Measurements from ENCODE around the gene USP36. TPM values are rescaled to one million over a fixed set of nuclear protein-coding genes. Genes with fewer than 3 reads are reported as not detected.

The USP36 gene
- total RNA-seq, 2 donors from 2014 or later, result 31.2 to 66.6 TPM

- Histone ChIP-seq H3K9me3 (no peaks in the 10 kb centered on the region), H3K36me3 (no peaks in the 10 kb centered on the region), H3K27ac (peak overlapping the region; percentile 45 to 59), H3K4me1 (replicated peaks) (no peaks in the 10 kb centered on the region), H3K27me3 (replicated peaks; ENCODE audit: insufficient read depth) (no peaks in the 10 kb centered on the region), H3K4me3 (peak overlapping the region in 1 of 2 donors; percentile 3)
- DNase-seq (ENCODE audit: low spot score), result peak; percentile 79
- TF ChIP-seq POLR2A (IDR thresholded peaks at IDR 0.05), result no peak
- TF ChIP-seq POLR2AphosphoS5 (IDR thresholded peaks at IDR 0.05), result peak; percentile 42
- TF ChIP-seq CTCF (IDR thresholded peaks at IDR 0.05), result no peak
- intact Hi-C loops (cut with DNase I), result no loop called here
- WGBS, result 16% methylated on average over 14 of the region's 14 CpGs
Observed at GRCh38 chr17:78789663-78790181, 50.9 kb downstream of the USP36 start.

- intact Hi-C loops (cut with DNase I), result no loop called here
- Histone ChIP-seq H3K4me3 (peak overlapping the region in 1 of 2 donors; percentile 3), H3K27me3 (replicated peaks; ENCODE audit: insufficient read depth) (no peaks in the 10 kb centered on the region), H3K36me3 (no peaks in the 10 kb centered on the region), H3K27ac (peak overlapping the region; percentile 45 to 59), H3K4me1 (replicated peaks) (no peaks in the 10 kb centered on the region), H3K9me3 (no peaks in the 10 kb centered on the region)
- TF ChIP-seq CTCF (IDR thresholded peaks at IDR 0.05), result no peak
- no peak for TF ChIP-seq POLR2AphosphoS5 (IDR thresholded peaks at IDR 0.05)
- TF ChIP-seq POLR2A (IDR thresholded peaks at IDR 0.05), result no peak
- DNase-seq (ENCODE audit: low spot score), result no peak
- WGBS, result 61% methylated on average over 5 of the region's 5 CpGs
Observed at GRCh38 chr17:78789149-78789662, 51.4 kb downstream of the USP36 start.

- H3K9me3 ChIP-seq, result no peaks in the 10 kb centered on the region
- no peak overlapping the region for H3K4me3 ChIP-seq
- no peak overlapping the region for H3K27ac ChIP-seq
- no peak for DNase-seq (ENCODE audit: low spot score)
- 94% methylated on average over 7 of the region's 7 CpGs for WGBS
- H3K27me3 ChIP-seq (replicated peaks; ENCODE audit: insufficient read depth), result no peaks in the 10 kb centered on the region
- TF ChIP-seq POLR2AphosphoS5 (IDR thresholded peaks at IDR 0.05) (no peak), CTCF (IDR thresholded peaks at IDR 0.05) (no peak), POLR2A (IDR thresholded peaks at IDR 0.05) (no peak)
- intact Hi-C loops (cut with DNase I), result no loop called here
- H3K36me3 ChIP-seq, result no peaks in the 10 kb centered on the region
- H3K4me1 ChIP-seq (replicated peaks), result no peaks in the 10 kb centered on the region
Observed at GRCh38 chr17:78788451-78788850, 52.2 kb downstream of the USP36 start.

GRCh38 chr17:78787444-78787843 is 53.2 kb downstream of the USP36 start:
- DNase-seq (ENCODE audit: low spot score), result no peak
- no peak overlapping the region for H3K4me3 ChIP-seq
- H3K4me1 ChIP-seq (replicated peaks), result peaks cover 4% of the 10 kb centered on the region
- H3K36me3 ChIP-seq, result no peaks in the 10 kb centered on the region
- intact Hi-C loops (cut with DNase I), result no loop called here
- no peaks in the 10 kb centered on the region for H3K9me3 ChIP-seq
- no peak for TF ChIP-seq CTCF (IDR thresholded peaks at IDR 0.05)
- no peak for TF ChIP-seq POLR2AphosphoS5 (IDR thresholded peaks at IDR 0.05)
- TF ChIP-seq POLR2A (IDR thresholded peaks at IDR 0.05), result no peak
- WGBS, result 78% methylated on average over 7 of the region's 7 CpGs
- no peak overlapping the region for H3K27ac ChIP-seq
- no peaks in the 10 kb centered on the region for H3K27me3 ChIP-seq (replicated peaks; ENCODE audit: insufficient read depth)

- intact Hi-C loops (cut with DNase I), result no loop called here
- no peak for DNase-seq (ENCODE audit: low spot score)
- TF ChIP-seq POLR2A (IDR thresholded peaks at IDR 0.05) (no peak), POLR2AphosphoS5 (IDR thresholded peaks at IDR 0.05) (peak; percentile 9), CTCF (IDR thresholded peaks at IDR 0.05) (no peak)
- Histone ChIP-seq H3K27ac (peak overlapping the region in 1 of 2 donors; percentile 45), H3K9me3 (no peaks in the 10 kb centered on the region), H3K4me1 (replicated peaks) (peaks cover 4% of the 10 kb centered on the region), H3K27me3 (replicated peaks; ENCODE audit: insufficient read depth) (no peaks in the 10 kb centered on the region), H3K36me3 (no peaks in the 10 kb centered on the region), H3K4me3 (no peak overlapping the region)
- 87% methylated on average over 1 of the region's 1 CpG for WGBS
Observed at GRCh38 chr17:78785663-78786057, 55.0 kb downstream of the USP36 start.

All from prostate gland (tissue), 2 donors.